Measurements from ENCODE around the gene GBP2. TPM values are rescaled to one million over a fixed set of nuclear protein-coding genes. Genes with fewer than 3 reads are reported as not detected.

Gene GBP2
- polyA plus RNA-seq, 1 of the 3 experiments (the other 2 are of a cell fraction), result 8.7 TPM

DNA sequence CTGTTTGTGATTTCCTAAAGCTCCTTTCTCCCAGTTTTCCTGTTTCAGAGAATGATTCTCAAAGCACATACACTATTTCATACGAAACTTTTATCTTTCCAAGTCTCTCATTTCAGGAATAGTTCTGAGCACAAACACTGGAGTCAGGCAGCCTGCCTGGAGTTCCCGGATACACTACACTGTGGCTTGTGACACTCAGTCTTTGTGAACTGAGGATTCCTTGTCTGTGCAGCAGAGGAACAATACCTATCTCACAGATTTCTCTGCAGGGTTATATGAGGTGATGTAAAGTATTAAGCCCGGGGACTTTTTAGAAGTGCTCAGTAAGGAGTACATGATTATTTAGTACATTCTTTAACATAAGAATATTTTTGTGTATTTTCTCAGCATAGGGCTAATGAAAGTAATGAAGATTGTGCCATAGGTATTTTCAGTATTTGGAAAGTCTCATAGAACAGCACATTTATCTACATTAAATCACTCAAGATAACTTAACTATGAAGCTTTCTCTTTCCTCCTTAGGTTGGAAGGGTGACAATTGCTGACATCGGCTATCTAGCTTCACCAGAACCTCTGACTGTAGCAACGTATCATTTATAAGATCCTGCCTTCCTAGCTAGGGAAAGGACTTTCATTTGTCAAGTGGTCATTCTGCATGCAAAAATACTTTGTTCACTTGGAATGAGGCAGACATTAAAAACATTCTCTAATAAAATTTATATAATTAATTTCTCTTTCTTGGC, 12.9 kb downstream of the GBP2 start:
- no peaks in the 10 kb centered on the region for H3K27me3 ChIP-seq (ENCODE audit: insufficient read depth)
- no peak overlapping the region for H2AFZ ChIP-seq (ENCODE audit: low read depth)
- H3F3A ChIP-seq (replicated peaks; ENCODE audit: insufficient read depth), result no peaks in the 10 kb centered on the region
- ChIA-PET CTCF (no interaction called here), POLR2A (no interaction called here)
- no peaks in the 10 kb centered on the region for H3K4me1 ChIP-seq (ENCODE audit: control insufficient read depth in 1 of 2, insufficient read depth in 2 of 2, low read depth in 1 of 2, low read length in 1 of 2)
- no peaks in the 10 kb centered on the region for H4K20me1 ChIP-seq (ENCODE audit: insufficient read depth)
- H3K79me2 ChIP-seq (ENCODE audit: insufficient read depth), result no peaks in the 10 kb centered on the region
- DNase-seq, result no peak
- H3K9me3 ChIP-seq, result no peaks in the 10 kb centered on the region
- TF ChIP-seq JUND (IDR thresholded peaks at IDR 0.05), result no peak
- TF ChIP-seq, protein P1, sequence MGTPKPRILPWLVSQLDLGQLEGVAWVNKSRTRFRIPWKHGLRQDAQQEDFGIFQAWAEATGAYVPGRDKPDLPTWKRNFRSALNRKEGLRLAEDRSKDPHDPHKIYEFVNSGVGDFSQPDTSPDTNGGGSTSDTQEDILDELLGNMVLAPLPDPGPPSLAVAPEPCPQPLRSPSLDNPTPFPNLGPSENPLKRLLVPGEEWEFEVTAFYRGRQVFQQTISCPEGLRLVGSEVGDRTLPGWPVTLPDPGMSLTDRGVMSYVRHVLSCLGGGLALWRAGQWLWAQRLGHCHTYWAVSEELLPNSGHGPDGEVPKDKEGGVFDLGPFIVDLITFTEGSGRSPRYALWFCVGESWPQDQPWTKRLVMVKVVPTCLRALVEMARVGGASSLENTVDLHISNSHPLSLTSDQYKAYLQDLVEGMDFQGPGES (IDR thresholded peaks at IDR 0.05; ENCODE audit: low read depth, low read length), result no peak
- no peak for TF ChIP-seq FOSL2 (IDR thresholded peaks at IDR 0.05; ENCODE audit: borderline replicate concordance, low read depth)
- TF ChIP-seq PBX3 (IDR thresholded peaks at IDR 0.05), result no peak
- no peak for TF ChIP-seq POLR2AphosphoS5 (IDR thresholded peaks at IDR 0.05; ENCODE audit: low read depth, low read length)
- TF ChIP-seq CHD2 (IDR thresholded peaks at IDR 0.05; ENCODE audit: low read length, partially characterized antibody), result no peak
- no peak for TF ChIP-seq EP300 (IDR thresholded peaks at IDR 0.05; ENCODE audit: borderline replicate concordance in 1 of 2, low read depth in 1 of 2, low read length in 1 of 2)
- TF ChIP-seq RCOR1 (IDR thresholded peaks at IDR 0.05; ENCODE audit: low read length), result no peak
- no peak for TF ChIP-seq REST (IDR thresholded peaks at IDR 0.05; ENCODE audit: low read depth, low read length)
- TF ChIP-seq ELF1 (IDR thresholded peaks at IDR 0.05), result no peak
- TF ChIP-seq RAD21 (IDR thresholded peaks at IDR 0.05; ENCODE audit: low read length), result no peak
- TF ChIP-seq CTCF (IDR thresholded peaks at IDR 0.05), result no peak
- no peak for TF ChIP-seq USF1 (IDR thresholded peaks at IDR 0.05; ENCODE audit: borderline replicate concordance, low read depth)
- TF ChIP-seq, protein P2, sequence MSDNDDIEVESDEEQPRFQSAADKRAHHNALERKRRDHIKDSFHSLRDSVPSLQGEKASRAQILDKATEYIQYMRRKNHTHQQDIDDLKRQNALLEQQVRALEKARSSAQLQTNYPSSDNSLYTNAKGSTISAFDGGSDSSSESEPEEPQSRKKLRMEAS (IDR thresholded peaks at IDR 0.05; ENCODE audit: low read depth), result no peak
- no peak for TF ChIP-seq FOXJ3 (CRISPR knock-in tag; IDR thresholded peaks at IDR 0.05)
- no peak for TF ChIP-seq SMC3 (IDR thresholded peaks at IDR 0.05; ENCODE audit: low read depth, low read length)
- no peak overlapping the region for H3K4me3 ChIP-seq (ENCODE audit: low read depth in 2 of 2, low read length in 1 of 2)
- WGBS (ENCODE audit: low lambda C conversion rate), result 68% methylated on average over 5 of the region's 5 CpGs
- H3K27ac ChIP-seq (ENCODE audit: low read depth in 2 of 2, low read length in 1 of 2), result no peak overlapping the region
- no peak overlapping the region for H3K9ac ChIP-seq
- no peaks in the 10 kb centered on the region for H3K9me2 ChIP-seq
- H3K36me3 ChIP-seq (replicated peaks in 1 of 2; ENCODE audit: control insufficient read depth in 1 of 2, insufficient read depth in 2 of 2, low read length in 1 of 2), result peaks cover 5 to 18% of the 10 kb centered on the region in 2 experiments
- no peak overlapping the region for H3K4me2 ChIP-seq

All from SK-N-SH (cell line).